HG03378 (cell line): ENCODE measurements around the gene NPIPB13.
"Not testable (repeated sequence)": the region's sequence is repeated elsewhere in the genome, so short reads cannot be mapped to it uniquely, and the experiment has no call there.

ENCODE experiments used
- ATAC-seq: cut with Tn5 transposase; IDR thresholded peaks from one replicate; pipeline ENCODE4 v1.9.1; 2021; ENCODE audit warnings: mild to moderate bottlenecking, moderate library complexity; ENCODE audit not compliant: unreplicated experiment

The NPIPB13 gene

GRCh38 chr16:30248379-30248778 lies at the start of gene NPIPB13:
NPIPB13 (minus strand) TSS chr16:30248479; CDS start chr16:30245573, 2,906 bp downstream.
- ATAC-seq, result not testable (repeated sequence)

DNA sequence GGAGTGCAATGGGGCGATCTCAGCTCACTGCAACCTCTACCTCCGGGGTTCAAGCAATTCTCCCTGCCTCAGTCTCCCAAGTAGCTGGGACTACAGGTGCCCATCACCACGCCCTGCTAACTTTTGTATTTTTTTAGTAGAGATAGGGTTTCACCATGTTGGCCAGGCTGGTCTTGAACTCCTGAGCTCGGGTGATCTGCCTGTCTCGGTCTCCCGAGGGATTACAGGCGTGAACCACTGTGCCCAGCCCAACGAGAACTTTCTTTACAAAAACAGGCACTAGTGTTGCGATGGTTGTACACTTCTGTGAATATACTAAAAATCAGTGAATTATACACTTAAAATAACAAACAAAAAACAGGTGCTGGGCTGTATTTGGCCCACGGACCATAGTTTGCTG lies 34.1 kb upstream of the NPIPB13 start:
- ATAC-seq, result not testable (repeated sequence)

- ATAC-seq, result not testable (repeated sequence)
These were observed 30.2 kb upstream of the NPIPB13 start for GRCh38 chr16:30278523-30278922.

GRCh38 chr16:30217082-30217481 lies 31.2 kb downstream of the NPIPB13 start:
- ATAC-seq, result not testable (repeated sequence)

DNA sequence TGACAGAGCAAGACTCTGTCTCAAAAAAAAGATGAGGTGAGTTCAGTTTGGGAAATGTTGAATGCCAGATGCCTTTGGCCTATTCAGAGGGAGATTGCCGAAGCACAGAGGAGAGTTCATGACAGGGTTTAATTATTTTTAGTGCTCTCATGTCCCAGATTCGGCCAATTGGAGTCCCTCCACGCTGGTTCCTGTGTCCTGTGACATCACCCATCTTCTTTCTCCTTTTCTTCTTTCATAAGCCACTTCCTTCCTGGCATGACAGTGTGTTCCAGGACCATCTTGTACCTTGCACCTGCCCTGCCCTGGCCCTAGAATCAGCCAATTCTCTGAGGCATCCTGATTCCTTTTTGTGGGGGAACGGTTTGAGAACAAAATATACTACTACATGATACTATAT lies 36.9 kb downstream of the NPIPB13 start:
- ATAC-seq, result not testable (repeated sequence)

GRCh38 chr16:30209032-30209431 lies 39.2 kb downstream of the NPIPB13 start:
- ATAC-seq, result not testable (repeated sequence)

- ATAC-seq, result not testable (repeated sequence)
These were observed 41.1 kb downstream of the NPIPB13 start for GRCh38 chr16:30207063-30207704.

- ATAC-seq, result not testable (repeated sequence)
These were observed 42.0 kb downstream of the NPIPB13 start for GRCh38 chr16:30206252-30206651.

GRCh38 chr16:30205541-30206236 lies 42.6 kb downstream of the NPIPB13 start:
- not testable (repeated sequence) for ATAC-seq

GRCh38 chr16:30199608-30200343 lies 48.5 kb downstream of the NPIPB13 start:
- not testable (repeated sequence) for ATAC-seq

DNA sequence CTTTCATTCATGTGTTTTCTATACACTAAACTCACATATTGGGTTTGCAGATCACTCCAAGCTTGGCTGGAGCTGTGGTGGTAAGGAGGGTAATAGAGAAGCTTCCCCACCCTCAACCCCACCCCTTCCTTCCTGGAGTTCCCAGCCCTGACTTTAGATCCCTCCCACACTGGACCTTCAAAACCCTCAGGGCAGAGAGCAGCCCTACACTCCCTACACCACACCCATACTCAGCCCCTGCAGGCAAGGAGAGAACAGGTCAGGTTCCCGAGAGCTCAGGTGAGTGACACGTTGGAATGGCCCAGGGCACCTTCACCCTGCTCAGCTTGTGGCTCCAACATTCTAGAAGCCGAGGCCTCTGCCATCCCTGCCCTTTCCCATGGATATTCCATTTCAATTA lies 49.2 kb downstream of the NPIPB13 start, which contains the start of gene SULT1A3:
Gene SULT1A3 (plus strand): TSS at position 207 of the 400 bp plus-strand sequence. CDS start 1,474 bp downstream, outside the sequence.
- ATAC-seq, result not testable (repeated sequence)
